HG02840 (cell line): ENCODE results near the gene DENND1A.

Experiments used
- ATAC-seq: cut with Tn5 transposase; IDR thresholded peaks from one replicate; pipeline ENCODE4 v1.9.1; 2021; ENCODE audit warnings: mild to moderate bottlenecking, moderate library complexity, moderate number of reproducible peaks; ENCODE audit not compliant: unreplicated experiment, low FRiP score

Gene DENND1A

DNA sequence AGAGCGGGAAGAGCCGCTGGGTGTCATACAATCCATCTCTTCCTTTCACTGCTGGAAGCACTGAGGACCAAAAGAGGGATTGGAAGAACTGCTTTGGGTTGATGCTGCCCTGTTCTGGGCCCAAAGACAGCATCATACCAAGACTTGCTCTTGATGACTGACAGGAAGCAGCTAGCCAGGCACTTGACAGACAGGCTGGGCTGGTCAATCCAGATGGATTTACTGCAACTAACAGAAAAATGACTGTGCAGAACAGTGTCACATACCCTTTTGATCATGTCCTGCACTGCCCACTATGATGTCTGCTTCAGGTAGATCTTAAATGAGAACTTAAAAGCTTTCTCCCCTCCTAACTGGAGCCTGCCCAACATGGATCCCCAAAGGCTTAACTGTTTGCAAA is 416.4 kb downstream of the DENND1A start:
- ATAC-seq, result no peak

DNA sequence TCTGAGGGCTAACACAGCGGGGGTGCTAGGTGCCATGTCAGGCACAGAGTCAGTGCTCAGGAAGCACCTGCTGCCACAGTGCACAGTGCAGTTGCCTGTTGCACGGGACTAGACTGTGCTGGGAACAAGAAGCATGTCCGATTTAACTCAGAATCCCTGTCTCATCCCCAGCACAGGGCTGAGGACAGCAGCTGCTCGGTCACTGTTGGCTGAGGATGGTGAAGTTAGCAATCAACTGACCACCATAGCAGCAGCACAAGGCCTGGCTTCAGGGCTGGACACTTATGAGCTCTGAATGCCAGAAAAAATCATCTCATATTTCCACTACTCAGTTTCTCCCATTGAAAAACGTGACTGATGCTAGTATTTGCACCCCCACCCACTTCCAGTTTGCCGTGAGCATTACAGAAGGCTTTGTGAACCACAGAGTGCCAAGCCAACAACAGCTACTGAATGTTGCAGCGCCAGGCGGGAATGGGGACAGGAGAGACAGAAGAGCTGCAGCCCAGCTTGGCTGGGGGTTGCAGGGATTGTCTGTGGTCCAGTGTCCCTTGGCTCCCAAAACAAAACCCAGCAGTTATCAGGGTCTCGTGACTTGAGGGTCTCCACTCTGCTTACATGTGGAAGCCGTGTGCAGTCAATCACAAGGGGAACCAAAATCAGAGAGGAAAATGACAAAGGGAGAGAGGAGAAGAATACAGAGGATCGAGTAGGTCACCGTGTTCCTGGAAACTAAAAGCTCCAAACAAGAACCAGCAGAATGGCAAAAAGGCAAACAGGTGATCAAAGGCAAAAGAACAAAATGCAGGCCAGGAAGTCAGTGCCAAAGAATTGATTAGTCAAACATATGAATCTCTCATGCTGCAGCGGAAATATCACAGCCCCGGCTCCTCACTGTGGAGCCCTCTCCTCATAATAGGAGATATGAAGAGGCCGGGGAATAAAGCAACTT is 418.3 kb downstream of the DENND1A start:
- ATAC-seq, result no peak

DNA sequence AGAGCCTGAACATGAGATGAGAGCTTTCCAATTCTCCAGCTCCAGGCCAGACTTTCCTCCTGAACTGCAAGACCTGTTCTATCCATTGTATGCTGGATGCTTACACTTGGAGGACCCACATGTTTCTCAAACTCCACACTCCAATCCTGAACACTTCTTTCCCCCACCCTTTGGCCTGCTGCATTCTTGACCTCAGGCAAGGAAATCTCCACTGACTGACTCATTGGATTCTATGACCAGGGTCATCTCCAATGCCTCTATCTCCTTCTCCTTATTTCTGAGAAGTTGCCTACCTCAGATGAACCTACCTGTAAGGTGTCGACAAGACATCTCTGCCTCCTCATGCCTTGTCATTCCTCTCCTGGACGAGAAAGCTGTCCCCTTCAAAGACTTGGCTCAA is 420.3 kb downstream of the DENND1A start:
- no peak for ATAC-seq

DNA sequence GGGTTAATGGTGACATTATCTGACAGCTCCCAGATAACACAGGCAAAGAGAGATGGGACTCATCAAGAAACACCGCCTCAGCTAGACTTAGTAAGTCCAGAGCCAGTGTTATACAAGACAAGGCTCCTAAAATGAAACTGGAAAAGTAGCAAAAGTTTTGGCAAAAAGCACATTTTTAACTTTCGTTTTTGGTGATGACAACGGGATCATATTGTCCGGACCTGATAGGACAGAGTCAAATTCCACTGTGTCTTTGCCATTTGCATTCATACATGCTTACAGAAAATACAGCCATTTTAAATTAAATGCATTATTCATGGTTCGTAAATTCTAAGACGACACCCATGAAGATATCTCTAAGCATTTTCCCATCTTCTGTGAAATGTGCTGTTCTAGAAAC is 421.9 kb downstream of the DENND1A start:
- ATAC-seq, result no peak

DNA sequence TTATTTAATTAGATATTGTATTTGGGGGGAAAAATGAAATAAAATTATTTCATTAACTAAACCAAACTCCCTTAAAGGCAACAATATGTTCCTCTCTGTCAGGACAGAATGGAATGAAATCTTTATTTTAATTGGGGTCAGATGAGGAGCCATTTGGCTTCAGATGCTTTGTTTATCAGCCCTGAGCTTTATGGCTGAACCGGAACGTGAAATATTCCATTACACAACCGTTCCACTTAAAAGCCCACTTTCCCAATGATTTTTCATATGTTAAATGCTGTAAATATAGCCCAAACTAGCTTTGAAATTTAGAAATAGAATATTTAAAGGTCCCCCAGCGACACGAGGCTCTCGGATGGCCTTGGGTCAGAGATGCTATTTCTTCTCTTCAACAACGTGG is 424.4 kb downstream of the DENND1A start:
- no peak for ATAC-seq

DNA sequence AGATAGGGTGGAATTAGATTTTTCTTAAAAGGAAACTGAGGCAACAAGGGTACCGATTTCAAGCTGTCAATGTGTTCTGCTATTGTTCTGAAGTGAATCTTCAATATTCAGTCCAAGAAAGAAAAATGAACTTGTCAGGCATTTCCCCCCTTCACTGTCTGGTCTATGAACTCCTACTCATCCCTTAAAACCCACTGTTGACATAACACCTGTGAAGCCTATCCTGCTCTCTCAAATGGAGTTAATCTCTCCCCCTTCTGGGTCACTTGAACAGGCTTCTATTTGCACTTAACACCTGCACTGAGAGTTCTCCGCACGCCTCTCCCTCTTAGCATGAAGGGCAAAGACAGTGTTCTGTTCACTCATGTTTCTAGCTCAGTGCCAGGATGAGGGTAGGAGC is 429.6 kb downstream of the DENND1A start:
- no peak for ATAC-seq

DNA sequence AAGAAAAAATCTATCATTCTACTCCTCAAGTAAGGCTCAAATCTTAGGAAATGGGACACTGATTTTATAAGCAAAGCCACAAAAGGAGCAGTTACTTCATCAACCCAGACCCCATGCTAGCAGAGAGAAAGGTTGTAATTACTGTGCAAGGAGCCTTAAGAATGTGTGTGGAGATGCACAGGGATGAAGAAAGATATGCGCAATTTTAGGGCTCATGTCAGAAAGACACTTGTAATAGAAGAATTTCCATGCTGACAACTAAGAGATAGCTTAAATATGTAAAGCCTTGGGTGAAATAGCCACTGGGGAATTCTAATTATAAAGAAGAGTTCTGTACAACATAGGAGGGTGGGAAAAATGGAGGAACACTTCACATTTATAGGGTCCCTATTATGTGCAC is 432.1 kb downstream of the DENND1A start:
- no peak for ATAC-seq

DNA sequence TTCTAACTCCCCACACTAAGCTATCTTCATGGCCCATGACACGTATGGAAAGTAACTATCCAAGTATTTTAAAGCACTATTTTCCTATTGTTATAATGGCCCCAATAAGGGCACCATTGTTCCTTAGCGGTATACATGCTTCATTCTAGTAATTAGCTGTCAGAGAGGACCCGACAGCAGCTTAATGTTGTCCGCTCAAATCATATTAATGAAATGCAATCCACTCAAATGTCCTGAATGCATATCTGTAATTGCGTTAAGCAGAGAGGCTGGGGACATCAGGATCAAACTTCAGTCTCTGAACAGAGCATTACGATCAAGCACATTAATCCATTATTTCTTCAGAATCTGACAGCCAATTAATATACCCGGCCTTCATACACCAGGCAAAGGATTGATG is 434.2 kb downstream of the DENND1A start:
- ATAC-seq, result no peak

DNA sequence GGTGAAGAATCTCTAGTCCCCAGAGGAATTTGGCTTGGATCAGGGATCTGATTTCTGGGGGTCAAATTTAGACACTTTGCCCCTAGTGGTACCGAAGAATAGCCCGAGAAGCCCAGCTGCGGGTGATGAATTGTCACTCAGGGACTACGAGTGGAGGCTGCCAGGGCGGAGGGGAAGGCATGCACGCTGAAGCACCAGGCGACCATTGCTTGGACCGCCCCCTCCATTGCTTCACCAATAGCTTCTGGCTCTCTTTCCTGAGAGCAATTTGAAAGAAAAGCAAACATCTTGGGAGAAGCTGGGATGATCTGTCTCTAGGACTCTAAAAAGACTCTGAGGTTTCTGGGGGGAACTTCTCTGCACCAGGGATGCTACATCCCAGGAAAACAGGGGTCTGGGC is 436.3 kb downstream of the DENND1A start:
- ATAC-seq, result no peak

DNA sequence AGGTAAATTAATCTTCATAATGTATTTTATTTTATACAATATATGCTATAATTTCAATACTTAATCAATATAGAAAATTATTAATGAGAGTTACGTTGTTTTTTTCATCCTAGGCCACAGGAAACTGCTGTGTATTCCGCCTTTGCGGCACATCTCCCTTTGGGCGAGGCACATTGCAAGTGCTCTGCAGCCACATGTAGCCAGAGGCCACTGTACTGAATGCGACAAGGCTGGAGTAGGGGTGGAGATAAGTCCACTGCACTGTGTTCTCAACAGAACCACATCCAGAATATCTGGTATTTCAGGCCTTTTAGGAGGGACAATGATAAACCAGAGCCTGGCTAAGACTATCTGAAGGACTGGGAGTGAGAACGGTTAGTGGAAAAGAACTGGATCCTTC is 439.2 kb downstream of the DENND1A start:
- ATAC-seq, result no peak

DNA sequence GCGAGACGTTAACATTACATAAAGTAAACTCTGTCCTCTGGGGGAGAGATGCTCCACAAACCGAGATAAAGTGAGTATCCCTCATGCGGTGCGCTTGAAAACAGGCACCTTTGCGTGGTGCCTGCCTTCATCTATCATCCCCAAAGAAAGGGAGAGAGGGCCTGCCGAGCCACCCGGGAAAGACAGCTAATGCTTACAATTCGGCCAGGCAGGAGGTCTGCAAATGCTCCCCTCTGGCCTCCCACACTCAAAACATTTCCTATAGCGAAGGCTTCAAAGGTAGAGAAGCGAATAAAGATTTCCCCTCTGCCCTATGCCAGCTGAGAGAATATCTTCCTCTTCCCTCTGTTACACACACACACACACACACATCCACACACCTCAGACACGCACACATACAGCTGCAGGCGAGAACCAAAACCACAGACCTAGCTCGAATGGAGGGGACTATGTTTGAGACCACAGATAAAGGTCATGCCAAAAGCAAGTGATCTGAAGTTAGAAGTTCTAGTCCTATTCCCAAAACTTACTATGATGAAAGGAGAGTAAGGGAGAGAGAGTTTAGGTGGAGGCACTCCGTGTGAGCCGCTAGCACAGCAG is 441.1 kb downstream of the DENND1A start:
- no peak for ATAC-seq

DNA sequence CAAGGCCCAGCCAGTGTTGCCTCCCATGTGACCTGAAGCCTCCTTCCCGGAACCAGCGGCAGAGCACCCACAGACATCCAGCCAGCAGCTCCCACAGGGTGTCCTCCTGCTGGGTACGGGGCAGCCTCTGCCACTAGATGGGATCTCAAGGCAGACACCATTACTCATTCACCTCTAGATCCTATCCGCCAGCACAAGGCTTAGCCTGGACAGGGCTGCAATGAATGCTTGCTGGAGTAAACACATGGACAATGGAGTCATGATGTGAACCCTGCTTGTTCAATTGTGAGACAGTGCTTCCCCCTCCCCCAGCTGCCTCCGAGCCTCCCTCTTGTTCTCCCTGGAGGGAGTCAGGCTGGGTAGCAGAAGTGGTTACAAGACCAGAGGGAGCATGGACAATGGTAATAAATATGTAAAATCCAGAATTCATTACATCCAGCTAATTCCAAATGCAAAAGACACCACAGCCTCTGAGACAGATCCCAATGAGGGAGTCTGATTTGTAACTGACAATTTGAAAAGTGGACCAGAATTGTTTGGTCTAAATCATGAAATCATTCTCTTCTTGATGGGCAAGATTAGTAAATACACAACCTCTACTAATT is 441.9 kb downstream of the DENND1A start:
- ATAC-seq, result no peak

DNA sequence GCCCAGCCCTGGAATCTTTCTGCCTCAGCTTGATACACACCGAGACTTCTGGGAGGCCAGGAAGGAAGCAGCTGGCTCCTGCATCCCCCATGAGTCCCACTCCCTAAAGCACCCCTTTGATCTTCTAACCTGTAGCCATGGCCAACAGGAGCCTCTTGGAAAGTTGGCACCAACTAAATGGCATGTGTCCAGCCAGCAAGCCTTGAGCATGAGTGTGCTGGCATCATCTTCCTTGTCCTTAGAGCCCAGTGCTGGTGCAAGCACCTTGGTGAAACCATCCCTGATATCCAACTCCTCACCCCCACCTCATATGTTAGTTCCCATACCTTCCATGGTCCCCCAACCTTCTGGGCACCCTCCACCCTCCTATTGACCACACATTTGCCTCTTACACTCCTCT is 443.5 kb downstream of the DENND1A start:
- no peak for ATAC-seq

DNA sequence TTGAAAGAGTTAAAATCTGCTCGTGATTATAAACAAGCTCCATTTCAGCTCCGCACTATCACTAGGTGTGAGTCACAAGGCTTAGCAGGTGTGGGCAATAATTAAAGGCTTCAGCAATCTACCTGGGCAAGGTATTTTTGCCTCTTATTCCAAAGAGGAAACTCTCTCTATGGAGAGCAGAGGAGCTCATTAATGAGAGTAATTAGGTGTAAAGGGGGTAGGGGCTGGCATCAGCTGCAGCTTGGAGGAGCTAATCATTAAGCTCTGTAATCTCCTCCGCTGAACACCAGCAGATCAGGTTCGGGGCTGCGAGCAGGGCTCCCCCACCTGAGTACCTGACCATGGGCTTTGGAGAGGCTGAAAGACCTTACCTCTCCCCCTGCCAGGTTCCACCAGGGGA is 444.7 kb downstream of the DENND1A start:
- ATAC-seq, result no peak

DNA sequence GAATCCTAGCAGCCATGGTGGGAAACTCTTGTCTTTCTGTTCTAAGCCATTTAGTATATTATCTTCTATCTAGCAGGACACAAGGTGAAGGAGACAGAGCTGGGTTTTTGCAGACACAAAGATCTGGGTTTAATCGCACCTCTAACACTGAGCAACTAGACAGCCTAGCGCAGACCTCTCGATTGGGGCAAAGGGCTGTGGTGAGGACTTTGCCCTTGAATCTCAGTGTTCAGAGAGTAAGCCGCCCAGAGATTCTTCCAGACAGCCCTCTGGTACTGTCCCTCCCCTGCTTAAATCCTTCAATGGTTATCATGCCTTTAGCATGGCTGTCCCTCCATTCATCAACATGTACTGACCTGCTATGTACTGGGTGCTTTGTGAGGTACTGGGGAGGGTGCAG is 445.8 kb downstream of the DENND1A start:
- ATAC-seq, result no peak

DNA sequence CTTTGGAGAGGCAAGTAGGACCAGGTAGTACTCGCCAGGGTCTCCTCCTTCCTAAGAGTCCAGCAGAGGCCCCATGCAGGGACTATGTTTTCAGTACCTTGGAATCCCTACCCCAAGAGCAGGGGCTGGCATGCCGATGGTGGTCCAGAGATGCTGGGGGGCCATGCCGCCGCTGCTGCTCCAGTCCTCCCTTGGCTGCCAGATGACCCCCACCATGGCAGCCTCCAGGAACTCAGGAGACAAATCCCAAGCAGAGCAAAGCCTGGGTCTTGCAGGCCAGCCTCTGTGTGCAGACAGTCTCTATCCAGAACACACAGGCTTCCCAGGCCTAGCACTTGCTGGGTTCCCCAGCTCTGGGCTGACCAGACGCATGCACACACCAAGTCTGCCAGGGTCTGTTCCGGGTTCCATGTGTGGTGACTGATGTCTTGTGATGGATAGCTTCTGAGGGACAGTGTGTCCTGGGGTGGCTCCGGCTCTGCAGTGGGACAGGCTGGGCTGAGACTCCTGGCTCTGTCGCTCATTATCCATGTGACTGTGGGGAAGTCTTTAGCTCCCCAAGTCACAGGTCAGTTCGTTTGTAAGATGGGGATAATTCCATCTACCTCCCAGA is 446.6 kb downstream of the DENND1A start:
- no peak for ATAC-seq

DNA sequence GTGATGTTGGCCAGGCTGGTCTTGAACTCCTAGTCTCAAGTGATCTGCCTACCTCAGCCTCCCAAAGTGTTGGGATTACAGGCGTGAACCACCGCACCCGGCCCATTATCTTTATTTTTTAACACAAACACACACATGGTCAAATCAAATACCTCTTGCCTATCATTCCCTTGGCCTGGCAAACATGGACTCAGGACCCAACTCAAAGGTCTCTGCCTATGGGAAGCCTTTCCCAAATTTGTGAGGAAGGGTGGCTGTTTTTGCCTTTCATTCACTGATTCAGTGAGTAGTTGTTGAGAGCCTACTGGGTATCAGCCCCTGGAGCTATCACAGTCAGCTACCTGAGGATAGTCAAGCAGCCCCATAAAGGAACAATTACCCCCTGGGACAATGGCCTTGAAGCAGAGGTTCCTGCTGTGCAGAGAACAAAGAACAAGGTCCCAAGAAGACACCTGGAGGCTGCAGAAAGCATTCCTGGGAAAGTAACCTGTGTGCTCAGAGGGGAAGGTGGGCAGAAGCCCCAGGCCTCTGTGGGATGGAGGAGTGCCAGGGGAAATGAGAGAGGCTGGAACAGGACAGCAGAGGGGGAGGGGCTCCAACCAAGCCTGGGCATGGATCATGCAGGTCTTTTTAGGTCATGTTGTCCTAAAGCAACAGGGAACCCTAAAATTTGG is 447.5 kb downstream of the DENND1A start:
- no peak for ATAC-seq

DNA sequence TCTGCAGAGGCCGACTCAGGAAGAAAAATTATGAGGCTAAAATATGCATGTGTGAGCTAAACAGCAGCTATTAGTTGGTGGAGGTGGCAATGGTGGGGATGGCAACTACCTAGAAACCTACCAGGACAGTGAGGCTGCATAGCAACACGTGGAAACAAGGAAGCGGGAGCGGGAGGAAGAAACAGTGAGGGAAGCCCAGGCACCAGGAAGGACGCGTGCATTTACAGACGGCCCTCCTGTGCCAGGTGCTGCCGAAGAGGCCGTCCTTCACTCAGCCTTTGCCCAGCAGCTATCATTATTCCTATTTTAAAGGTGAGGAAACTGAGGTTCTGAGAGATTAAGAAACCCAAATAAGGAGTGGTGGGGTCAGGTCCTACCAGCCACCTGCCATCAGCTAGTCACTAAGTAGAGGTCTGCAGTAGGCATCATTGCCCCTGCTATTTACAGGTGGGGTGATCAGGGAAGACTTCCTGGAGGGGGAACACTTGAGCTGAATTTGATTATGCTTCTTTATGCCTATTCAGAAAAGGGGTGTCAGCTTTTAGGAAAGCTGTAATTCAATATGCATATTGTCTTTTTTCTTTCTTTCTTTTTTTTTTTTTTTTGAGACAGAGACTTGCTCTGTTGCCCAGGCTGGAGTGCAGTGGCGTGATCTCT is 448.6 kb downstream of the DENND1A start:
- no peak for ATAC-seq

DNA sequence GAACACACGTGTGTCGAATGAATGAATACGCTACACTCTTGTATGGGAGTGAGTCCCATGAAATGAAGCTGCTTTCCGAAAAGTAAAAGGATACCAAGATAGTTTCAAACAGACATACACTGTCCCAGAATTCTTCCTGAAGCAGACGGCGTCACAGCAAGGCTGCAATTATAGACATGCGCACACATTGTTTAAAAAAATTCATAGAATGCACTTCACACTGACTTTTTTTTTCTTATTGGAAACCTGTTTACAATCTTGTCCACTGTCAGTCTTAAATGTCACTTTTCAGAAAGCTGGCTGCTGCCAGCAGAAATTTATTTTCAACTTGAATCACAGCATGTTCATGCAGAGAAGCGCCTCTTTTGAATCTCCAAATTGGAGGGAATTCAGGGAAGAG is 449.1 kb downstream of the DENND1A start:
- ATAC-seq, result no peak

DNA sequence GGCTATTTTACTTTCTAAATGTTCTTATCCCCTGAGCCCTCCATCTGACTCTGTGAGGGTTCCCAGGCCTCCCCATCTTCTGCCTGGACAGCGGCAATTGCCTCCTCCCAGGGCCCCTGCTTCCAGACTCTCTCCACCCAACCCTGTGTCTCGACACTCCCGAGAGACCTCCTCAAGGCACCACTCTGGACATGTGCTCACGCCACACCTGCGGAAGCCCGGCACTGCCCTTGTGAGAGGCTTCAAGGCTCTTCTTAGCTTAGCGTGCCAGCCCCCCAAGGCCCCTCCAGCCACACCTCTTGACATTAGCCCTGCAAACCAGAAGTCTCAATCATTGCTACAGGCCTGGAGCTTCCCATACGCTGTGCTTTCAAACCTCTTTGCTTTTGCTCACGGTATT is 449.8 kb downstream of the DENND1A start:
- no peak for ATAC-seq
